Fibroblast of the aortic adventitia (primary cell): ENCODE results near the gene SF1. TPM values are rescaled to one million over a fixed set of nuclear protein-coding genes. Genes with fewer than 3 reads are reported as not detected.

ENCODE experiments used
- DNase-seq: peaks from one replicate; pipeline ENCODE4 v3.0.0-alpha.2; 2010; ENCODE audit warnings: low read depth
- H3K4me3 ChIP-seq: 2 replicates; pipeline ENCODE4 v1.5.1; 2011; ENCODE audit warnings: low read depth, mild to moderate bottlenecking, control low read depth, low read length, moderate library complexity
- CTCF ChIP-seq: IDR thresholded peaks from 2 replicates; pipeline ENCODE4 v1.5.1; 2011; ENCODE audit warnings: mild to moderate bottlenecking, low read length, control low read depth, inconsistent platforms; ENCODE audit not compliant: insufficient read depth
- total RNA-seq: library from RNA; depleted of rRNA; stranded (reverse); fragments of >200 nt; gene quantifications from 2 replicates; pipeline ENCODE4 v1.2.3, GENCODE V29; 2012; ENCODE audit warnings: low replicate concordance

Gene SF1
- total RNA-seq, 1 donor = 150 TPM

- TF ChIP-seq CTCF = no peak
- DNase-seq = no peak
- no peak overlapping the region for H3K4me3 ChIP-seq
Observed at GRCh38 chr11:64739871-64740270, 38.5 kb downstream of the SF1 start.

GRCh38 chr11:64736654-64737053 is 41.7 kb downstream of the SF1 start:
- no peak overlapping the region for H3K4me3 ChIP-seq
- no peak for DNase-seq
- no peak for TF ChIP-seq CTCF

- DNase-seq = no peak
- no peak overlapping the region for H3K4me3 ChIP-seq
- no peak for TF ChIP-seq CTCF
Observed at GRCh38 chr11:64735725-64736259, 42.5 kb downstream of the SF1 start.

- DNase-seq = no peak
- H3K4me3 ChIP-seq = no peak overlapping the region
- no peak for TF ChIP-seq CTCF
Observed at GRCh38 chr11:64734811-64735724, 43.3 kb downstream of the SF1 start.

GRCh38 chr11:64731601-64732000 is 46.7 kb downstream of the SF1 start:
- TF ChIP-seq CTCF = no peak
- no peak for DNase-seq
- H3K4me3 ChIP-seq = no peak overlapping the region

- no peak overlapping the region for H3K4me3 ChIP-seq
- TF ChIP-seq CTCF = no peak
- no peak for DNase-seq
Observed at GRCh38 chr11:64729851-64730382, 48.4 kb downstream of the SF1 start.
